H1 (cell line): Measurements from ENCODE around the gene EPS8. TPM values are rescaled to one million over a fixed set of nuclear protein-coding genes. Genes with fewer than 3 reads are reported as not detected.

Experiments
- CTCF ChIA-PET: fragments of 300-600 bp; sonication (Branson Sonifier 250); formaldehyde crosslinking; loops from one replicate; lab custom pipeline; 2021; ENCODE audit not compliant: partially characterized antibody; lab: Charles Lee
- POLR2A ChIA-PET: fragments of 300-600 bp; sonication (Branson Sonifier 250); formaldehyde crosslinking; loops from one replicate; lab custom pipeline; 2021; ENCODE audit warnings: inconsistent platforms; ENCODE audit not compliant: partially characterized antibody; lab: Charles Lee
- DNase-seq, 2 experiments: peaks; one replicate each; pipeline versions ENCODE4 v3.0.0 to v3.0.0-alpha.2; 2010 to 2022; ENCODE audit warnings: low spot score in 2 of 2, low read depth in 1 of 2, mixed read lengths in 1 of 2
- FAIRE-seq: peaks from 2 replicates; lab custom pipeline; 2011; peaks lifted over from hg19 to GRCh38; lab: Jason Lieb, UNC
- H2AFZ ChIP-seq: 2 replicates; pipeline ENCODE4 v1.8.1; 2012; ENCODE audit warnings: low read length, inconsistent platforms
- H2AK5ac ChIP-seq: 2 replicates; pipeline ENCODE4 v1.6.1; 2013; ENCODE audit warnings: low read depth, low read length
- H2BK120ac ChIP-seq: replicated peaks from 2 replicates; pipeline ENCODE3; 2013; ENCODE audit warnings: low read depth, low read length, inconsistent platforms
- H2BK12ac ChIP-seq: 2 replicates; pipeline ENCODE4 v1.6.1; 2013; ENCODE audit warnings: low read depth, low read length
- H2BK15ac ChIP-seq: 2 replicates; pipeline ENCODE4 v1.6.1; 2013; ENCODE audit warnings: low read length
- H2BK20ac ChIP-seq: 2 replicates; pipeline ENCODE4 v1.6.1; 2013; ENCODE audit warnings: low read length
- H2BK5ac ChIP-seq: 2 replicates; pipeline ENCODE4 v1.6.1; 2013; ENCODE audit warnings: low read depth, low read length
- H3K14ac ChIP-seq: 2 replicates; pipeline ENCODE4 v1.6.1; 2013; ENCODE audit warnings: inconsistent platforms; ENCODE audit not compliant: insufficient read length
- H3K18ac ChIP-seq: 2 replicates; pipeline ENCODE4 v1.6.1; 2013; ENCODE audit warnings: low read length; ENCODE audit errors: extremely low read depth
- H3K23ac ChIP-seq: 2 replicates; pipeline ENCODE4 v1.6.1; 2013; ENCODE audit warnings: inconsistent platforms; ENCODE audit not compliant: insufficient read length
- H3K23me2 ChIP-seq: 2 replicates; pipeline ENCODE4 v1.6.1; 2013; ENCODE audit warnings: low read depth, low read length
- H3K27ac ChIP-seq: 2 replicates; pipeline ENCODE4 v1.6.1; 2011; ENCODE audit warnings: low read depth, low read length, inconsistent platforms
- H3K27me3 ChIP-seq, 4 experiments: replicated peaks in 1 of 4; 1 replicate in 1 of 4; 2 replicates in 3 of 4; pipeline versions ENCODE4 v1.6.1 to v1.8.1; 2011 to 2013; ENCODE audit warnings: low read length in 3 of 4, mild to moderate bottlenecking in 3 of 4, inconsistent platforms in 2 of 4, mixed read lengths in 2 of 4, moderate library complexity in 1 of 4; ENCODE audit not compliant: control insufficient read depth in 3 of 4, insufficient read depth in 3 of 4; ENCODE audit errors: extremely low read depth in 1 of 4
- H3K36me3 ChIP-seq, 4 experiments: 2 replicates each; pipeline versions ENCODE4 v1.6.1 to v1.8.1; 2011 to 2013; ENCODE audit warnings: mild to moderate bottlenecking in 4 of 4, low read length in 3 of 4, moderate library complexity in 2 of 4, control low read depth in 1 of 4, inconsistent platforms in 1 of 4; ENCODE audit not compliant: insufficient read depth in 4 of 4, control insufficient read depth in 2 of 4
- H3K4ac ChIP-seq: replicated peaks from 2 replicates; pipeline ENCODE3; 2013; ENCODE audit warnings: low read length, low read depth, mixed read lengths, inconsistent platforms; ENCODE audit not compliant: insufficient read length
- H3K4me1 ChIP-seq, 4 experiments: replicated peaks in 1 of 4; 1 replicate in 1 of 4; 2 replicates in 3 of 4; pipeline versions ENCODE4 v1.6.1 to v1.8.1; 2011 to 2013; ENCODE audit warnings: low read length in 3 of 4, inconsistent platforms in 2 of 4, mixed read lengths in 1 of 4; ENCODE audit not compliant: insufficient read depth in 4 of 4, control insufficient read depth in 3 of 4
- H3K4me2 ChIP-seq, 2 experiments: 2 replicates each; pipeline versions ENCODE4 v1.6.1 to v1.8.1; 2011 to 2013; ENCODE audit warnings: low read depth in 2 of 2, low read length in 2 of 2, control low read depth in 1 of 2, inconsistent platforms in 1 of 2, mild to moderate bottlenecking in 1 of 2; ENCODE audit not compliant: insufficient read depth in 1 of 2
- H3K4me3 ChIP-seq, 4 experiments: fragments of 200-600, 300-600 bp in 1 of 4; sonication (generic), shearing (Covaris generic), sonication (Bioruptor Twin) in 1 of 4; 2 replicates each; pipeline versions ENCODE4 v1.5.1 to v1.8.1; 2011 to 2016; ENCODE audit warnings: low read length in 4 of 4, low read depth in 3 of 4, control low read depth in 2 of 4, inconsistent platforms in 2 of 4, mild to moderate bottlenecking in 2 of 4, mixed read lengths in 1 of 4, moderate library complexity in 1 of 4; ENCODE audit not compliant: insufficient read depth in 2 of 4; ENCODE audit errors: extremely low read depth in 1 of 4
- H3K56ac ChIP-seq: replicated peaks from 2 replicates; pipeline ENCODE3; 2013; ENCODE audit warnings: low read depth, mild to moderate bottlenecking, mixed read lengths, low read length, inconsistent platforms; ENCODE audit not compliant: insufficient read length
- H3K79me1 ChIP-seq: 2 replicates; pipeline ENCODE4 v1.6.1; 2013; ENCODE audit warnings: low read depth, low read length, control low read depth
- H3K79me2 ChIP-seq, 2 experiments: 2 replicates each; pipeline versions ENCODE4 v1.6.1 to v1.8.1; 2012 to 2013; ENCODE audit warnings: low read length in 2 of 2, mild to moderate bottlenecking in 2 of 2, inconsistent platforms in 1 of 2; ENCODE audit not compliant: insufficient read depth in 2 of 2, control insufficient read depth in 1 of 2
- H3K9ac ChIP-seq, 4 experiments: replicated peaks in 1 of 4; 1 replicate in 1 of 4; 2 replicates in 3 of 4; pipeline versions ENCODE4 v1.6.1 to v1.8.1; 2011 to 2013; ENCODE audit warnings: low read depth in 3 of 4, low read length in 3 of 4, control low read depth in 2 of 4, mild to moderate bottlenecking in 2 of 4, moderate library complexity in 2 of 4, inconsistent platforms in 1 of 4; ENCODE audit errors: extremely low read depth in 1 of 4
- H3K9me3 ChIP-seq, 2 experiments: 2 replicates each; pipeline versions ENCODE4 v1.6.1 to v1.8.1; 2012 to 2013; ENCODE audit warnings: mild to moderate bottlenecking in 2 of 2, moderate library complexity in 2 of 2, control low read depth in 1 of 2, inconsistent platforms in 1 of 2, low read depth in 1 of 2, low read length in 1 of 2, mixed read lengths in 1 of 2; ENCODE audit not compliant: insufficient read depth in 2 of 2
- H4K20me1 ChIP-seq, 2 experiments: replicated peaks in 1 of 2; 2 replicates each; pipeline versions ENCODE3 to v1.8.1; 2011 to 2013; ENCODE audit warnings: inconsistent platforms in 2 of 2, low read length in 2 of 2, mild to moderate bottlenecking in 1 of 2; ENCODE audit not compliant: insufficient read depth in 2 of 2, control insufficient read depth in 1 of 2
- H4K5ac ChIP-seq: 2 replicates; pipeline ENCODE4 v1.6.1; 2013; ENCODE audit warnings: low read length, low read depth, mixed read lengths, inconsistent platforms; ENCODE audit not compliant: insufficient read length
- H4K8ac ChIP-seq: 2 replicates; pipeline ENCODE4 v1.8.0; 2013; ENCODE audit warnings: mild to moderate bottlenecking, moderate library complexity, low read length, inconsistent platforms; ENCODE audit not compliant: insufficient read depth; ENCODE audit errors: extremely low read depth
- H4K91ac ChIP-seq: replicated peaks from 2 replicates; pipeline ENCODE3; 2013; ENCODE audit warnings: low read length, mixed read lengths, inconsistent platforms; ENCODE audit not compliant: insufficient read length
- CTBP2 ChIP-seq: IDR thresholded peaks from 2 replicates; pipeline ENCODE4 v1.7.0; 2011; ENCODE audit warnings: borderline replicate concordance, mild to moderate bottlenecking, moderate library complexity, mixed read lengths, low read length; ENCODE audit not compliant: insufficient read depth, insufficient read length
- HDAC6 ChIP-seq: IDR thresholded peaks from one replicate; pipeline ENCODE4 v1.7.1; 2012; ENCODE audit warnings: low read depth, mild to moderate bottlenecking, inconsistent platforms, low read length, moderate library complexity
- KDM4A ChIP-seq: IDR thresholded peaks from one replicate; pipeline ENCODE4 v1.7.1; 2012; ENCODE audit warnings: low read depth, mild to moderate bottlenecking, moderate library complexity, low read length, inconsistent platforms; ENCODE audit not compliant: severe bottlenecking
- POU5F1 ChIP-seq: IDR thresholded peaks from 2 replicates; pipeline ENCODE4 v1.6.1; 2011; ENCODE audit warnings: low read depth, mild to moderate bottlenecking, low read length, moderate library complexity
- RBBP5 ChIP-seq: IDR thresholded peaks from 2 replicates; pipeline ENCODE4 v1.7.1; 2012; ENCODE audit warnings: low read depth, mild to moderate bottlenecking, inconsistent platforms, low read length, moderate library complexity, borderline replicate concordance
- TCF12 ChIP-seq: IDR thresholded peaks from 2 replicates; pipeline ENCODE4 v1.6.1; 2011; ENCODE audit warnings: low read depth, mild to moderate bottlenecking, low read length
- WGBS, 2 experiments: shearing (Covaris generic) in 1 of 2; methylation state at CpG; one replicate each; pipeline versions ENCODE4 v1.1.6 to v1.1.7; 2013 to 2015; ENCODE audit warnings: low lambda C conversion rate in 2 of 2, mixed read lengths in 2 of 2, inconsistent platforms in 1 of 2, low coverage in 1 of 2, missing lambda C conversion rate in 1 of 2; ENCODE audit not compliant: insufficient replicate concordance in 2 of 2, insufficient coverage in 1 of 2, insufficient read length in 1 of 2; ENCODE audit errors: extremely low coverage in 1 of 2, missing lambda C conversion rate in 1 of 2; 5-methylcytosine and 5-hydroxymethylcytosine counted together
- polyA plus RNA-seq, 7 experiments: library from polyadenylated mRNA; depleted of rRNA in 3 of 7; stranded (reverse) in 5 of 7; unstranded in 2 of 7; fragments of >200 nt in 5 of 7; fragments of 200-250 nt in 2 of 7; gene quantifications; 1 replicate in 5 of 7; 2 replicates in 1 of 7; 4 replicates in 1 of 7; pipeline versions ENCODE4 v1.2.1 to v1.2.3, GENCODE V29; 2011 to 2013; ENCODE audit warnings: missing spikeins in 2 of 7, mixed read lengths in 2 of 7
- total RNA-seq: library from RNA; stranded (reverse); fragmentation: NEBNext Ultra II Directional; extraction: Animal tissue kit (Norgen Biotek cat#: 25700); gene quantifications from 2 replicates; pipeline ENCODE4 v1.2.1, GENCODE V29; 2021

Gene EPS8
- total and polyA plus RNA-seq, 2 of the 8 experiments (the other 6 are each of a cell fraction or from before 2014, with no cell fraction given), result 3.0 to 4.6 TPM

DNA sequence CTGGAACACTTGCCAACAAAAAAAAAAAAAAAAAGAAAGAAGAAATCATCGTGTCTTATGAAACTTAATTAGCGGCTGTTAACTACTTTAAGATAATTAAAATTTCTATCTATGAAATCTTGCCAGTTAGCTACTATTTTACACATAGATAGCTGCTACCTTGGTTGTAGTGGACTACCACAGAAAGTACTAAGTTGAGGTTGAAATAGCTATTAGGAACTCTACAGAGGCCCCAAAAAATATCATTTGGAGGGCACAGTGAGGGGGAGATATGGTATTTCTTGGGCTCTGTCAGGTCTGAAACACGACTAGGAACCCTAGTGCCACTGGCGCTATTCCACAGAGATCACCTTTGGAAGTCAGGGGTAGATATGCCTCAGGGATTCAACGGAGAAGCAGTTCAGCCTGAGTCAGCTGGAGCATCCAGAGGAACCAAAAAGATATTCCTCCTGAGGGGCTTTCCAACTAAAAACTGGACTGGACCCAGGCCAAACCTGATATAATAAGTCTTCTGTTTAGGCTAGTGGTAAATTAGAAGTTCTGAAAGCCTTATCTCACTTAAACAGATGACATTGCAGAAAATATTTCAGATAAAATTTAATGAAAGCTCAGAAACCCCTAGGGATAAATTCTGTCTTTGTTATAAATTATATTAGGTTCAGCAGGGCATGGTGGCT lies 126.1 kb downstream of the EPS8 start:
- FAIRE-seq (no peak), DNase-seq (no peak)
- H3K27me3 ChIP-seq, result no peaks in the 10 kb centered on the region
- no peak overlapping the region for H3K4me2 ChIP-seq
- no peak overlapping the region for H4K91ac ChIP-seq
- no peak overlapping the region for H2BK15ac ChIP-seq
- H3K23ac ChIP-seq, result no peak overlapping the region
- H3K56ac ChIP-seq, result no peak overlapping the region
- no peak overlapping the region for H3K27ac ChIP-seq
- H2BK5ac ChIP-seq, result no peak overlapping the region
- H3K4me1 ChIP-seq, result no peaks in the 10 kb centered on the region
- H3K4me3 ChIP-seq, result no peak overlapping the region
- ChIA-PET CTCF (interaction anchor here (0.6 to 1.6 kb wide), 3 partner anchors 18 to 530 kb away, joined by 3 read pairs; no protein-coding TSS in a partner anchor), POLR2A (no interaction called here)
- no peaks in the 10 kb centered on the region for H4K20me1 ChIP-seq
- no peak overlapping the region for H3K14ac ChIP-seq
- H3K79me2 ChIP-seq, result no peaks in the 10 kb centered on the region
- no peak overlapping the region for H2BK20ac ChIP-seq
- no peak overlapping the region for H2AFZ ChIP-seq
- H2BK12ac ChIP-seq, result no peak overlapping the region
- no peaks in the 10 kb centered on the region for H3K79me1 ChIP-seq
- no peak overlapping the region for H4K8ac ChIP-seq
- H3K4ac ChIP-seq, result no peak overlapping the region
- H2AK5ac ChIP-seq, result no peak overlapping the region
- no peak overlapping the region for H3K9ac ChIP-seq
- TF ChIP-seq KDM4A, result no peak
- TF ChIP-seq HDAC6, result no peak
- no peak for TF ChIP-seq CTBP2
- TF ChIP-seq RBBP5, result no peak
- TF ChIP-seq TCF12, result no peak
- no peak for TF ChIP-seq POU5F1
- TF ChIP-seq, all 59 proteins: peak for 0
- WGBS, 2 experiments, result 93% methylated on average over 5 of the region's 5 CpGs; no CpG with 5 or more reads in 1 of the 2 experiments
- Histone ChIP-seq H3K9me3 (no peaks in the 10 kb centered on the region), H2BK120ac (no peak overlapping the region), H3K23me2 (no peaks in the 10 kb centered on the region), H3K36me3 (no peaks in the 10 kb centered on the region), H3K18ac (no peak overlapping the region), H4K5ac (no peak overlapping the region)
